Right ventricle myocardium superior (tissue), 1 donor: ENCODE measurements around the gene DSCAM. TPM values are rescaled to one million over a fixed set of nuclear protein-coding genes. Genes with fewer than 3 reads are reported as not detected.
A peak's percentile ranks its signal among the peaks of the same experiment; 100 is the strongest.

ENCODE experiments used
- ATAC-seq: fragments of 200-7000 bp; cut with Tn5 transposase; one replicate; pipeline ENCODE4 v1.9.1; 2020; ENCODE audit warnings: mild to moderate bottlenecking; ENCODE audit not compliant: poor library complexity
- DNase-seq: peaks from one replicate; pipeline ENCODE4 v3.0.0-alpha.2; 2020
- intact Hi-C: fragments of 100-400 bp; cut with DNase I; formaldehyde crosslinking; loops from one replicate; pipeline ENCODE4 v1.11.2; 2022
- total RNA-seq: library from RNA; stranded (reverse); fragmentation: NEBNext Ultra II Directional; extraction: Animal tissue kit (Norgen Biotek cat#: 25700); gene quantifications from one replicate; pipeline ENCODE4 v1.2.1, GENCODE V29; 2021
- donor health status: DM: no; HTN: yes; CAD: no; lungs with severe emphysema.

The DSCAM gene
- total RNA-seq, 1 donor from 2014 or later = not detected

DNA sequence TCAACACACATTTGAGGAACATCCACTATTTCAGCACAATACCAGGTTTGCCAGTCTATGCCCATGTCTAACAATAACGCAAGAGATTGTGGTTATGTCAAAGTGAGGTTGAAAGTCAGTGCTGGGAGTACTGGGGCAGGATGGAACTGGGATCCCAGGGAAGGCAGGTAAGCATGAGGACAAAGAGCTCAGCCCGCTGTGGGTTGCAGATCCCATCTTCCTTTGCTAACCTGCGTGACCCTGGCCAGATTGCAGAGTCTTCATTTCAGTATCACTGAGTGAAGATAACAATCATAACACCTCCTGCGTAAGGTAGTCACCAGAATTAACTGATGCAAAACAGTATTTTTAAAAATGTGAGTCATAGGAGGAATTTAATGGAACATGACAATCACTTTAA, 729.7 kb downstream of the DSCAM start:
- intact Hi-C loops = loop anchor here (2.0 kb wide), 1 partner anchor 74 kb away; no protein-coding TSS in a partner anchor
- DNase-seq (no peak), ATAC-seq (no peak)

GRCh38 chr21:40115775-40116174, 731.2 kb downstream of the DSCAM start:
- intact Hi-C loops = loop anchor here (2.0 kb wide), 1 partner anchor 73 kb away; no protein-coding TSS in a partner anchor
- ATAC-seq (no peak), DNase-seq (no peak)

GRCh38 chr21:40102682-40103081, 744.3 kb downstream of the DSCAM start:
- intact Hi-C loops = no loop called here
- ATAC-seq (no peak), DNase-seq (no peak)

- intact Hi-C loops = no loop called here
- ATAC-seq (no peak), DNase-seq (no peak)
Measured at GRCh38 chr21:40099809-40100208, 747.1 kb downstream of the DSCAM start.

- no peak for DNase-seq
- ATAC-seq = no peak
- intact Hi-C loops = no loop called here
Measured at GRCh38 chr21:40095477-40095876, 751.5 kb downstream of the DSCAM start.

DNA sequence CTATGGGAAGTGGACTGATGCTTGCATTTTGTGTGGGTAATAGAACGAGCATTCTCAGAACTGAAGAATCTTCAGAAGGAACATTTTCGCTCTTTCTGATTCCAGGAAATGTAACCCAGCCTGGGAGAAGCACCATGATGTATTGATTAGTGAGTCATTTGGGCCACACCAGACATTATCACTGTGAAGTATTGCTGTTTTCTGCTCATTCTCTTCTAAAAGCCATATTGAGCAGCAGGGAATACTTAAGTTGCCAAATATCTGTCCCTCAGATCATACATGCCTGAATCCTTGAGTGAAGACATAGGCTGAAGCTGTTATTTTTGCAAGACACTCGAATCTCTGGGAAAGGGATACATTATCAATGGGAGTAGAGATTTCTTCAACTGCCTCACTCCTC, 766.6 kb downstream of the DSCAM start:
- DNase-seq = no peak
- no peak for ATAC-seq
- intact Hi-C loops = no loop called here

DNA sequence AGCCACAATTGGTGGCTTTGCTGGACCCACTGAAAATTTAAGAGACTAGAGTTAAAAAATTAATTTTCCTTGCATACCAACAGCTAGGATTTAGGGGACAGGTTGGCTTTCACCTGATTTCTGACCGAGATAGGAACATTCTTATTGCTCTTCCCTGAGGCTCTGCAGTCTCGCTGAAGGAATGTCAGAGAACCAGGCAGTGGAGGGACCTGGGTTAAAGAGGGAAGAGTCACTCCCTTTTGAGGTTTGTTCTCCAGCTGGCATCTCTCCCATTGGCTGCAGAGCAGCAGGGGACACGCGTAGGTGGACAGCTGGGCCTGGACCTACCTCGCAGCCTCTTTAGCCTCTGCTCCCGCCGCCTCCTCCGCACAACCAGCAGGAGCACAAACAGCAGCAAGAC, 772.2 kb downstream of the DSCAM start:
- intact Hi-C loops = no loop called here
- ATAC-seq (peak; percentile 22), DNase-seq (no peak)

GRCh38 chr21:40074198-40074597, 772.8 kb downstream of the DSCAM start:
- ATAC-seq = peak; percentile 96
- no peak for DNase-seq
- intact Hi-C loops = no loop called here

GRCh38 chr21:40073642-40074041, 773.3 kb downstream of the DSCAM start:
- intact Hi-C loops = no loop called here
- no peak for ATAC-seq

DNA sequence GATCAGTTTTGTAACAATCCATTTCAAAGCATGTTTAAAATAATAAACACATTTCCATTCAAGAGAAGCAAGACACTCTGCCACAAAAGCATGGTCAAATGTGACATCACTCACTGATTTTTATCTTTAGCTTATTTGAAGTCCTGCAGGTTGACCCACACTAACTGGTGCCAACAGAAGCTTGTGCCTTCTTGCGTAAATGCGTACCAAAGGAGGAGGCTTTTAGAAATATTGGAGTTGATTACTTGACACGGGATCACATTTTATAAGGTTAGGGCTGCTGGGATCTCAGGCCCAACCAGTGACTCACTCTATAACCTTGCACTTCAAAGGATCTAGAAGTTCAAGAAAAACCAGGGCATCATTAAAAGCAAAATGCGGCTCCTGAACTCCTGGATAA, 776.1 kb downstream of the DSCAM start:
- ATAC-seq (no peak), DNase-seq (no peak)
- intact Hi-C loops = no loop called here

More at GRCh38 chr21:40073642-40074041, 773.3 kb downstream of the DSCAM start:
- no peak for DNase-seq

DNA sequence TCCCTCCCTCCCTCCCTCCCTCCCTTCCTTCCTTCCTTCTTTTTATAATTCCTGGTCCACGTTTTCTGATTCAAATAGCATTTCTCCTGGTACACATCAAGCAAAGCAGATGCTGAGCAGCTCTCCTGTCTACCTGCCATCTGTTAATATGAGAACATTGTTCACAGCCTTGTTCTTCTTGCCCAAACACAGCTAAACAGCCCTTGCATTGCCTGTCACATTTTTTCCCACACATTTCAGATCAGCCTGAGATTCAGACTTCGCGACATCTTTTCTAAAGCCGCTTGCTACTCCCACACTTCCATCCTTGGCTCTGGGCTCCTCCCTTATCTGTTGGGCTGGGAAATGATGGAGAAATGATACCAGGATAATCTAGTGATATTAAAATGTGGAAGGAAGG, 779.2 kb downstream of the DSCAM start:
- DNase-seq = no peak
- ATAC-seq = no peak
- intact Hi-C loops = no loop called here

- no peak for DNase-seq
- intact Hi-C loops = no loop called here
- no peak for ATAC-seq
Measured at GRCh38 chr21:40066221-40066620, 780.7 kb downstream of the DSCAM start.

DNA sequence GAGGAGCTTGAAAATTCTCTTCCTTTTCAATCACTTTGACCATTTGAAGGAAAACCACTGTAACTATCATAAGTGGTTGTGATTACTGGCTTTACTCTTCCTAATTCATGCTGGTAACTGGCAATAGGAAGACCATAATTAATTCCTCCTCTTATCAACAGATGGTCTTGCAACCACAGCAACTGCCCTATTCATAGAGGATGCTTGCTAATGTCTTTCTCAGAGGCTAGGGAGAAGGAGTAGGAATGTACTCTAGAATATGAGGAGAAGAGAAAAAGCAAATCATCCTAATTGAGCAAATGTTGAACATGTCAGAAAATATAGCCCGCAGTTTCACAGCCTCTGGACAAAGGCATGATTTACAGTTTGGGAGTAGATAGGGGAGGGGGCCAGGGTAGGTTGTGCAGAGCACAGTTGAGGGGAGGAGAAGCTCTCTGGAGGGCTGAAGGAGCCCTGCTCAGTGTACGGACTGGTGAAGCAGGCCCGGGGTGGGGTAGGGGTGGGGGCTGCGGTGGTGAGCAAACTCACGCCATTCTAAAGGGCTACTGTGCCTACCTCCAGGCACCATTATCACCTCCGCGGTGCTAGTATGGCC, 786.8 kb downstream of the DSCAM start:
- intact Hi-C loops = no loop called here
- no peak for DNase-seq
- ATAC-seq = no peak

DNA sequence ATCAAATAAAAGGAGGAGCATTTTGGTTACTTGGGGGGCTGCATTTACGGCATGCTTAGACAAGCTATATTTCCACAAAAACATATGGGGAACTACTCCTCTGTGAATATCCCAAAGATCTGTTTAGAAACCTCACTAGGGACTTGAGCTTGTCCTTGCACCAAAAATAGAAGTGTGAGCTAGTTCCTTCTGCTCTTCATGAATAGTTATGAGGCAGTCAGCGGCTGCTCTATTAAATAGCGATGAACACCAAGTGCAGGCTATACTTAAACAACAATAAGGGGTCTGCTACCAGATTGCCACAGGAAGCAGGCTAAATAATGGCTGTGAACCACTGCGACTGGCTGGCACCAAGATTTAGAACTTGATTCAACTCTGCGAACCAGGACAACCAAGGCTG, 789.6 kb downstream of the DSCAM start:
- intact Hi-C loops = no loop called here
- DNase-seq = no peak
- peak; percentile 26 for ATAC-seq

DNA sequence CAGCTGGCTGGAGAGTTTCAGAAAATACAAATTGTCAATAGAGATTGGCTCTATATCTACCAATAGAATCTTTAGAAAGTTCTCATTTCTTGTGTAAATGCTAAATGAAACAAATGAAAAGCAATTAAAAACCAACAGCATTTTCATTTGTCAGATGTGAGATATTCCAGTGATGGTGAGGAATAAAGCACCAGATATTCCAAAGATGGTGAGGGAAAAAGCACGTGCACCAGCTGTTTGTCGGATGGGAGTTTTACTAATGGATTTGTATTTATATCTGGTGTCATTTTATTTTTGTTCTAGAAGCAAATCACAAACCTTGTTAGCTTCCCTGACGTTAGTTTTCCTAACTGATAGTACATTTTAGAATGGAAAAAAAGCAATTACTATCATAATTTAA, 790.9 kb downstream of the DSCAM start:
- DNase-seq (no peak), ATAC-seq (no peak)
- intact Hi-C loops = no loop called here

DNA sequence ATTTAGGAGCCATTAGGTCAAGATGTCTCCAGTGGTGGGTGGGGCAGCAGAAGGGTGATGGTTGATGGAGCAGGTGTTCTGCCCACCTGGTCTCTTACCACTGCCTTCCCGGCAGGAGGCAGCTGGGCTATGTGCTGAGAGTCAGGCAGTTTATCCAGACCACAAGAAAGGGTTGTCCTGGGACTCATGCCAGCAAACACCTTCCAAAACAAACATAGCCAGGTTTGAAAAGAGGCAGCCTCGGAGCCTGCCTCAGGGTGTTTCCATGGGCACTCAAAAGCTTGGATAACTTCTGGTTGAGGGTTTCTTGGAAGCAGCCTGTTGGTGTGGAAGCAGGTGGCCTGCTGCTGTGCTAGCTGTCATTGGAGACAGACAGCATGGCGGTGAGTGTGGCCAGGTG, 792.6 kb downstream of the DSCAM start:
- ATAC-seq = peak; percentile 71
- intact Hi-C loops = no loop called here

DNA sequence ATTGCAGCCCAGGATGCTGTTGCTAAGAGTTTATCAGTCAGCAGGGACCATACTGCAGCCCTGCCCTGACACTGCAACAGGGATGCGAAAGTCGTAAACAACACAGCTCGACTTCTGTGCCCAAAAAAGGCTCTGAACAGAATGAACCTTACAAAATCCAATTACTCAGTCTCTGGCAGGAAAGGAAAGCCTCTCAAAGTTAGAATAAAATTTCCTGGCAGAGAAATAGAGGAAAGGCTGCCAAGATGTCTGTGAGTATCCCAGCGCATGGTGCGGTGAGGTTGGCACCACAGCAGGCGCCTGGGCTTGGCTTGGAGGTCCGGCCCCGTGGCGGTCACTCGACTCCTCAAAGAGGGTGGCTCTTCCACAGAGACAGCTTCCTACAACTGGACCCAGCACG, 794.0 kb downstream of the DSCAM start:
- ATAC-seq (peak; percentile 86), DNase-seq (peak; percentile 71)
- intact Hi-C loops = no loop called here

More for the DNA sequence above, 792.6 kb downstream of the DSCAM start:
- DNase-seq = no peak

DNA sequence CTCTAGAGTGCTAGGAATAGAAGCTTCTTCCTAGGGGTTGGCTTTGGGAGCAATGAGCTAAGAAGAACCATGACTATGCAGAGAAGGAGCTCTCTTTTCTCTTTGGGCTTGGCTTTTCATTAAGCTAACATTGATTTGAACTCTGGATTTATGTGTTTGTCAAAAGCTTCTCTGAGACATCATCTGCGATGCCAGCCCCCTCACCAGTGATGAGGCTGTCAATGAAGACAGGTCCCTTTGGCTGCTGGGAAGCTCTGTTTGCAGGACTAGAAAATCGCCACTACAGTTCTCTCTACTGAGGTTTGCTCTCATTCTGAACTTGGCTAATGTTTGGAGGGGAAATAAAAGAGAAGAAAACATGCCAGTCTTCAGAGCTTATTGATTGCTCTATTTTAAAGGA, 794.7 kb downstream of the DSCAM start:
- intact Hi-C loops = no loop called here
- ATAC-seq = no peak
- no peak for DNase-seq

DNA sequence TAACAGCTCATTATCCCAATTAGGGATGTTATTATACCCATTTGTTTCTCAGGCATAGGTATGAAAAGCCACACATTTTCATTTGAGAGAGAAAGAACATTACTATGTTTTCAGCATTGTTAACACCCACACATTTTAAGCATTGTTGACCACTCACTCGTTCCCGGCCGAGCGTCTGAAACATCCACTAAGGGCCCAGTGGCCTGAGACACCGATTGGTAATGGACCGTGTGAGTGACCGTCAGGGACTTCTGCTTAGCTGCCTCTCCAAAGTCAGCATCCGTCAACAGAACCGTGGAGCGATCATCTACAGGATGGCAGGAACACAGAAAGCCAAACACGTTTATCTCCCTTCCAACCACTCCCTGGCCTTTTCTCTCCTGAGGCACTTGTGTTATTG, 795.2 kb downstream of the DSCAM start:
- no peak for DNase-seq
- no peak for ATAC-seq
- intact Hi-C loops = no loop called here

GRCh38 chr21:40049931-40050290, 797.0 kb downstream of the DSCAM start:
- no peak for DNase-seq
- intact Hi-C loops = loop anchor here (10.0 kb wide), 1 partner anchor 245 kb away; no protein-coding TSS in a partner anchor
- ATAC-seq = no peak
